LNCAP (cell line): Measurements from ENCODE around the gene FHIT.

Experiments
- TF ChIP-seq, protein P1 (sequence below): fragments of 450-650 bp; IDR thresholded peaks from 2 replicates; pipeline ENCODE4 v1.5.1; 2017; ENCODE audit warnings: mild to moderate bottlenecking

FHIT gene

DNA sequence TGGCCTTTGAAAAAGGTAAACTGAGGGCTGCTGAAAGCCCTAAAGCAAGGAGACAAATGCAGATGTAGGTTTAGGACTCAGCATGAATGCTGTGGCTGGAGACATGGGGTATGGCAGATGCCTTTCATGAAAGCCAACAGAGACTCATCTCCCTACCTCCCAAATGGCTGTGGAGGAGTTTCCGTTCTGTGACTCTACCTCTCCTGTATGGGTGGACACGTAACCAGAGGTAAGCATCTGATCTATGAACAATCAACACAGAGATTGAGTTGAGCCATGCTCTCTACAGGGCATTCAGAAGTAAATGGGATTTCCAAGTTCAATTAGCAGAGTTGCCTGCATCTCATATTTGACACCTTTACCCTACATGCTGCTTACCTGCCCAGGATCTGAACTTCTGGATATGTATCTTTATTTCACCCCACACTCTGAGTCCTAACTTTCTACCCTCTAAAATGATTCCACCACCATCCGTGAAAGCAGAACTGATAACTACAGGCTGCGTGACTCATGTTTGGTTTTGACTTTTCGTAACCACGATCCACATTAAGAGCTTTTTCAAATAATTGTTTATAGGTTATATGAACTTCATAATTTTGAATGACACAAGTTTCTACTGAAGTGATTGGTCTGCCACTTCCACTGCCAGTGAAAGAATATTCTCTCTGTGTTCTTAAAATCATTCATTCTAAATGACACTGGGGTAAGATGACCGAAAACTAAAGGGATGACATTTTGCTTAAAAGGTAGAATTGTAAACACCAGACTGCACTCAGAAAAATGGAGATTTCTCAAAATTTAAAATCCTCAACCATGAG, 1058.7 kb downstream of the FHIT start:
- TF ChIP-seq, protein P1, sequence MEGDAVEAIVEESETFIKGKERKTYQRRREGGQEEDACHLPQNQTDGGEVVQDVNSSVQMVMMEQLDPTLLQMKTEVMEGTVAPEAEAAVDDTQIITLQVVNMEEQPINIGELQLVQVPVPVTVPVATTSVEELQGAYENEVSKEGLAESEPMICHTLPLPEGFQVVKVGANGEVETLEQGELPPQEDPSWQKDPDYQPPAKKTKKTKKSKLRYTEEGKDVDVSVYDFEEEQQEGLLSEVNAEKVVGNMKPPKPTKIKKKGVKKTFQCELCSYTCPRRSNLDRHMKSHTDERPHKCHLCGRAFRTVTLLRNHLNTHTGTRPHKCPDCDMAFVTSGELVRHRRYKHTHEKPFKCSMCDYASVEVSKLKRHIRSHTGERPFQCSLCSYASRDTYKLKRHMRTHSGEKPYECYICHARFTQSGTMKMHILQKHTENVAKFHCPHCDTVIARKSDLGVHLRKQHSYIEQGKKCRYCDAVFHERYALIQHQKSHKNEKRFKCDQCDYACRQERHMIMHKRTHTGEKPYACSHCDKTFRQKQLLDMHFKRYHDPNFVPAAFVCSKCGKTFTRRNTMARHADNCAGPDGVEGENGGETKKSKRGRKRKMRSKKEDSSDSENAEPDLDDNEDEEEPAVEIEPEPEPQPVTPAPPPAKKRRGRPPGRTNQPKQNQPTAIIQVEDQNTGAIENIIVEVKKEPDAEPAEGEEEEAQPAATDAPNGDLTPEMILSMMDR, result no peak

DNA sequence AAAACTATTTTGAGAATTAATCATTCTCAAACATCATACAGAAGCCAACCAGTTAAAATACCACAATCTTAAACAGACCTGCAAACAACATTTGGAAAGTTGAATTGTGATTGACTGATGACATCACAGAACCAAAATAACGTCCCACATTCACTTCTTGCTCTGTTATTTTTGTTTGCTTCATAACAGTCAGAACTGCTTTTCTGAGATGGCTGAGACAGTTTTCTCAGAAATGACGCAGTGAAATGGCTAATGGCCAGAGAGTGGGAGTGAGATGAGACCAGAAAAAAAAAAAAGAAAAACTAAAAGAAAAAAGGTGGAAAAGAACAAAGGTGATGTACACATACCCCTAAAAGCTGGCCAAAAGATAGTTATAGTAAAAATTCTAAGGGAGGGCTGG, 1061.2 kb downstream of the FHIT start:
- TF ChIP-seq, protein P1, result no peak

- TF ChIP-seq, protein P1, result no peak
Measured at GRCh38 chr3:60189304-60189703, 1061.9 kb downstream of the FHIT start.

GRCh38 chr3:60188803-60189202, 1062.4 kb downstream of the FHIT start:
- TF ChIP-seq, protein P1, result no peak

DNA sequence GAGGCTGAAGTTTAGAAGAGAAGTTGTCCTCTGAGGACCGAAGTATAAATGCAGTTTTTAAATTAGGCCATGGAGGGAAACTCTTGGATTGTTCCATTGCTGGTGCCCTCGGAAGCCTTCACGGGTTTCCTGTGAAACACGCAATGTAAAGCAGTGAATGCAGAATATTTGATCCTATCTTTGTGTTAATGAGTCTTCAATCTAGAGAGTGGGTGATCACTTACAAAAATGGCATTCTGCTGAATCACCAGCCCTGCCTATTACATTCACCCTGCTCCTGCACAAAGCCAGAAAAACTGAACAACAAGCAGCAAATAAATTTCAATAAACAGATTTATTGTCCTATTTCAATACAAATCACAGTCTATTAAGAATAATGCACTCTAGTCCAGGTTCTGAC, 1063.9 kb downstream of the FHIT start:
- TF ChIP-seq, protein P1, result no peak

GRCh38 chr3:60186359-60186758, 1064.9 kb downstream of the FHIT start:
- TF ChIP-seq, protein P1, result no peak

DNA sequence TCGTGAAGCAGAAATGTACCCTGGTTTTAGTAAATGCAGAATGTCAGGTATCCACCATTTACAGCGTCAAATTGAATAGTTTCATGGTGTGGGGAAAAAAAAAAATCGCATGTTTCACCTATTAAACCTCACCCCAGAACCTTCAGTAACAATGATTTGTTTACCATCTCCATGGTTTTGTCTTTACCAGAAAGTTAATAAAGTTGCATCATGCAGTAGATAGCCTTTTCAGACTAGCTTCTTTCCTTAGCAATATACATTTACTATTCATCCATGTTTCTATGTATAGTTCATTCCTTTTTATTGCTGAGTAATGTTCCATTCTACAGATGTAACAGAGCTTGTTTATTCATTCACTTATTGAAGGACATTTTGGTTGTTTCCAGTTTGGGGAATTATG, 1066.1 kb downstream of the FHIT start:
- TF ChIP-seq, protein P1, result no peak
